DOHH2 (cell line): ENCODE results near the gene IRF2BPL.

ENCODE experiments used
- H3F3A ChIP-seq: fragments of 200-600 bp; sonication (generic), shearing (Covaris generic); 2 replicates; pipeline ENCODE4 v1.6.0; 2016; ENCODE audit warnings: antibody characterized with exemption, mild to moderate bottlenecking; ENCODE audit not compliant: control insufficient read depth, insufficient read depth
- H3K27ac ChIP-seq: fragments of 200-600 bp; sonication (generic); 2 replicates; pipeline ENCODE4 v1.5.1; 2014; ENCODE audit warnings: low read depth, mild to moderate bottlenecking, low read length, moderate library complexity
- H3K27me3 ChIP-seq: fragments of 200-600 bp; sonication (generic); 2 replicates; pipeline ENCODE4 v1.6.1; 2014; ENCODE audit warnings: mild to moderate bottlenecking, low read length, mixed read lengths; ENCODE audit not compliant: control insufficient read depth
- H3K36me3 ChIP-seq: fragments of 200-600 bp; sonication (generic); 2 replicates; pipeline ENCODE4 v1.6.1; 2014; ENCODE audit warnings: mild to moderate bottlenecking, low read length, moderate library complexity, mixed read lengths; ENCODE audit not compliant: control insufficient read depth
- H3K4me1 ChIP-seq: fragments of 200-600 bp; sonication (generic); 2 replicates; pipeline ENCODE4 v1.6.1; 2014; ENCODE audit warnings: mild to moderate bottlenecking, low read length, mixed read lengths; ENCODE audit not compliant: control insufficient read depth
- H3K4me2 ChIP-seq: fragments of 200-600 bp; sonication (generic); 2 replicates; pipeline ENCODE4 v1.6.0; 2014; ENCODE audit warnings: mild to moderate bottlenecking, low read length, moderate library complexity
- H3K4me3 ChIP-seq: fragments of 200-600 bp; sonication (generic); 2 replicates; pipeline ENCODE4 v1.5.1; 2014; ENCODE audit warnings: mild to moderate bottlenecking, low read length, mixed read lengths
- H3K79me2 ChIP-seq: fragments of 200-600 bp; sonication (generic); 2 replicates; pipeline ENCODE4 v1.6.1; 2014; ENCODE audit warnings: mild to moderate bottlenecking, low read length, mixed read lengths; ENCODE audit not compliant: control insufficient read depth
- H3K9me2 ChIP-seq: fragments of 200-600 bp; sonication (generic); replicated peaks from 2 replicates; pipeline ENCODE4 v1.6.1; 2014; ENCODE audit warnings: mild to moderate bottlenecking, low read length, mixed read lengths; ENCODE audit not compliant: control insufficient read depth
- H3K9me3 ChIP-seq: fragments of 200-600 bp; sonication (generic); 2 replicates; pipeline ENCODE4 v1.6.1; 2014; ENCODE audit warnings: antibody characterized with exemption, low read length, mixed read lengths; ENCODE audit not compliant: control insufficient read depth, insufficient read depth
- H4K20me1 ChIP-seq: fragments of 200-600 bp; sonication (generic); 2 replicates; pipeline ENCODE4 v1.6.0; 2014; ENCODE audit warnings: low read depth, mild to moderate bottlenecking, antibody characterized with exemption, low read length, moderate library complexity; ENCODE audit not compliant: control insufficient read depth, insufficient read depth
- EZH2phosphoT487 ChIP-seq: fragments of 200-600 bp; sonication (generic); IDR thresholded peaks from 2 replicates; pipeline ENCODE4 v1.6.1; 2017; ENCODE audit warnings: borderline replicate concordance, mild to moderate bottlenecking, antibody characterized with exemption, low read length, moderate library complexity, mixed read lengths
- TF ChIP-seq, protein P1 (sequence below): fragments of 200-600 bp; sonication (generic); IDR thresholded peaks from one replicate; pipeline ENCODE4 v1.5.1; 2014; ENCODE audit warnings: antibody characterized with exemption, mild to moderate bottlenecking, low read depth, low read length; ENCODE audit not compliant: poor library complexity, severe bottlenecking

IRF2BPL gene

DNA sequence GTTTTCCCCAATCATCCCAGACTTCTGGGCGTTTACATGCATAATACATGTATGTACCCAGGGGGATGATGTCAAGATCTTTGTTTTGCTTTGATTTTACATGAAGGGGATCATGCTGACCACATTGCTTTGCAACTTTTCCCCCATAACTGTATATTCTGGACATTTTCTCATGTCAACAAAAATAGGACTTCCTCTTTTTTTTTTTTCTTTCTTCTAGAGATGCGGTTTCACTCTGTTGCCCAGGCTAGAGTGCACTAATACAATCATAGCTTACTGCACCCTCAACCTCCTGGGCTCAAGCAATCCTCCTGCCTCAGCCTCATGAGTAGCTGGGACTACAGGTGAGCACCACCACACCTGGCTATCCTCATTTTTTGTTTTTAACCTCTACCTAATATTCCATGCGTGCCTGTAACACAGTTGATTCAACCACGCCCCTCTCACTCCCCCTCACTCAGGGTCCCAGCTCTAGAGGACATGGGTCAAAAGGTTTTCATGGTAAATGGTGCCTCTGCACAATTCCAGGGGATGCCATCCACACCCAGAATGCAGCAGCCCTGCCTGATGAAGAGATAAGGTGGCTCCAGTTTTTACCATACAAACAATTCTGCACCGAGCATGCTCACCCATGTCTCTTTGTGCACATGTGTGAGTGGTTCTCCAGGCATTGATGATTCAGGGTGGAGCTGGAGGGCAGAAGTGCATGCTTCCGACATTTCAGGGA lies 37.5 kb upstream of the IRF2BPL start:
- peaks cover 51% of the 10 kb centered on the region for H3K27me3 ChIP-seq
- peak overlapping the region; percentile 39 for H3K4me2 ChIP-seq
- H3K79me2 ChIP-seq = no peaks in the 10 kb centered on the region
- peaks cover 16% of the 10 kb centered on the region for H3K4me1 ChIP-seq
- TF ChIP-seq EZH2phosphoT487 = no peak
- TF ChIP-seq, protein P1, sequence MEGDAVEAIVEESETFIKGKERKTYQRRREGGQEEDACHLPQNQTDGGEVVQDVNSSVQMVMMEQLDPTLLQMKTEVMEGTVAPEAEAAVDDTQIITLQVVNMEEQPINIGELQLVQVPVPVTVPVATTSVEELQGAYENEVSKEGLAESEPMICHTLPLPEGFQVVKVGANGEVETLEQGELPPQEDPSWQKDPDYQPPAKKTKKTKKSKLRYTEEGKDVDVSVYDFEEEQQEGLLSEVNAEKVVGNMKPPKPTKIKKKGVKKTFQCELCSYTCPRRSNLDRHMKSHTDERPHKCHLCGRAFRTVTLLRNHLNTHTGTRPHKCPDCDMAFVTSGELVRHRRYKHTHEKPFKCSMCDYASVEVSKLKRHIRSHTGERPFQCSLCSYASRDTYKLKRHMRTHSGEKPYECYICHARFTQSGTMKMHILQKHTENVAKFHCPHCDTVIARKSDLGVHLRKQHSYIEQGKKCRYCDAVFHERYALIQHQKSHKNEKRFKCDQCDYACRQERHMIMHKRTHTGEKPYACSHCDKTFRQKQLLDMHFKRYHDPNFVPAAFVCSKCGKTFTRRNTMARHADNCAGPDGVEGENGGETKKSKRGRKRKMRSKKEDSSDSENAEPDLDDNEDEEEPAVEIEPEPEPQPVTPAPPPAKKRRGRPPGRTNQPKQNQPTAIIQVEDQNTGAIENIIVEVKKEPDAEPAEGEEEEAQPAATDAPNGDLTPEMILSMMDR = no peak
- H4K20me1 ChIP-seq = peaks cover 5% of the 10 kb centered on the region; the same call in 1 of the 2 replicates
- H3F3A ChIP-seq = no peaks in the 10 kb centered on the region
- H3K27ac ChIP-seq = no peak overlapping the region
- no peak overlapping the region for H3K4me3 ChIP-seq
- H3K36me3 ChIP-seq = no peaks in the 10 kb centered on the region
- no peaks in the 10 kb centered on the region for H3K9me3 ChIP-seq
- H3K9me2 ChIP-seq = no peaks in the 10 kb centered on the region

DNA sequence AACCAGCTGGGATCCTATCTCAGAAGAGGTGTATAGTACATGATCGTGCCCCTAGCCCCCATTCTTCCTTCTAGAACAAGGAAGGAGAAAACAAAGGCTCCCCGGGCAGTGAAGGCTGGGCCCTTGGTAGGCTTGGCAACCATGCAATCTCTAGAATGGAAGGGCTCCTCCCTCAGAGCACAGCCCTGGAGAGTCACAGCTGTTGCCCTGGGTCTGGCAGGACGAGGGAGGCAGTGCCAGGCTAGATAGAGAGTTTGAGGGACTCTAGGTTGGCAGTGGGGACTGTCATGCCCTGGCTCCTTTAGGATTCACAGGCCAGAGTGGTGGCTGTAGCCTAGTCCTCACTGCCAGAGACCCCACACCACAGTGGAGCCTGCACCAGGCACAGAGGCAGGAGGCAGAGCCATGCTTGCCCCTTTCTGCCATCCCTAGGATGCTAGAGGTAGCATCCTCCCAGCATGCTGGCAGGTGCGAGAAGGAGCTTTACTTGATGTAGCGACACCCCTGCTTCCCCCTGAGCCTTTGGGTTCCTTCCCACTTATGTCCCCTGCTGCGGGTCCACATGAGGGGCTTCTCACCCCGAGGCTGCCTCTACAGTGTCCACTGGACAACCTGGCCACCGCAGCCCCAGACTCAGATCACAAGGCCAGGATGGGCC lies 36.1 kb upstream of the IRF2BPL start:
- TF ChIP-seq EZH2phosphoT487 = no peak
- TF ChIP-seq, protein P1 = no peak

DNA sequence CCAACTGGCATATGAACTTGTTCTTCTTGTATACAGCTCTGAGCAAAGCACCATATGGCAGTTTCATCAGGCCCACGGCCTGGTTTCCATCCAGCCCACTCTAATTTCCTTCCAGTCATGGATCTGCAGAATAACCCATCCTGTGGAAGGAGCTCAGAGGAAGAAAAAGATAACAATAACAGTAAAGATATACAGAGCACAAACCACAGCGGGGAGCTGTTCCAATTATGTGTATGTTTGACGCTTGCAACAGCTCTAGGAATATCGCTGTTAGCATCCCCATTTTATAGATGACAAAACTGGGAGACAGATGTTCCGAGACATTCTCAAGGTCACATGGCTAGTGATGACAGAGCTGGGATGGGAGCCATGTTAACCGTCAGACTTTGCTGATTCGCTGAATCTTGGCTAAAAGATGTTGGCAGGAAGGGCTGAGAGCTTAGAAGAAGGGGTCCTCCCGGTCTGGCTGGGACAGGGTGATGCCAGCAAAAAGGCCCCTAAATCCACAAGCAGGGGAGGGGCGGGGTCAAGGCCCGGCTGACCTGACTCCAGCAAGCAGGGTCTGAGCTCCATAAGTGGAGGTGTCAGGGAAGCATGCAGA lies 35.2 kb upstream of the IRF2BPL start:
- no peaks in the 10 kb centered on the region for H3K36me3 ChIP-seq
- no peaks in the 10 kb centered on the region for H3K9me3 ChIP-seq
- no peaks in the 10 kb centered on the region for H3F3A ChIP-seq
- no peak overlapping the region for H3K27ac ChIP-seq
- no peaks in the 10 kb centered on the region for H3K9me2 ChIP-seq
- H3K4me2 ChIP-seq = no peak overlapping the region
- H3K4me1 ChIP-seq = peaks cover 16% of the 10 kb centered on the region
- peaks cover 48% of the 10 kb centered on the region for H3K27me3 ChIP-seq
- H4K20me1 ChIP-seq = peaks cover 2% of the 10 kb centered on the region; the same call in 1 of the 2 replicates
- H3K79me2 ChIP-seq = no peaks in the 10 kb centered on the region
- H3K4me3 ChIP-seq = no peak overlapping the region
- TF ChIP-seq EZH2phosphoT487 = no peak
- TF ChIP-seq, protein P1 = no peak

More for the DNA sequence above, 36.1 kb upstream of the IRF2BPL start:
- Histone ChIP-seq H3K9me3 (no peaks in the 10 kb centered on the region), H4K20me1 (peaks cover 5% of the 10 kb centered on the region; the same call in 1 of the 2 replicates), H3K79me2 (no peaks in the 10 kb centered on the region), H3K4me1 (peaks cover 16% of the 10 kb centered on the region), H3K36me3 (no peaks in the 10 kb centered on the region), H3K9me2 (no peaks in the 10 kb centered on the region), H3K4me2 (no peak overlapping the region), H3F3A (no peaks in the 10 kb centered on the region), H3K4me3 (no peak overlapping the region), H3K27me3 (peaks cover 49% of the 10 kb centered on the region), H3K27ac (no peak overlapping the region)
